Large intestine (tissue), 3 donors: ENCODE data around the gene TTC9B. TPM values are rescaled to one million over a fixed set of nuclear protein-coding genes. Genes with fewer than 3 reads are reported as not detected.
"Not testable (repeated sequence)": the region's sequence is repeated elsewhere in the genome, so short reads cannot be mapped to it uniquely, and the experiment has no call there.

Source experiments
- DNase-seq, 2 donors: peaks; one replicate each; pipeline versions ENCODE4 v3.0.0 to v3.0.0-alpha.2; 2013
- H3K27ac ChIP-seq: one replicate; pipeline ENCODE4 v1.5.1; 2013; ENCODE audit warnings: low read length
- H3K27me3 ChIP-seq: 2 replicates; pipeline ENCODE4 v1.6.1; 2013; ENCODE audit warnings: low read length; ENCODE audit not compliant: control insufficient read depth, insufficient read depth
- H3K36me3 ChIP-seq: 2 replicates; pipeline ENCODE4 v1.6.1; 2013; ENCODE audit warnings: low read length; ENCODE audit not compliant: control insufficient read depth, insufficient read depth
- H3K4me1 ChIP-seq: one replicate; pipeline ENCODE4 v1.6.1; 2013; ENCODE audit warnings: low read length; ENCODE audit not compliant: control insufficient read depth, insufficient read depth
- H3K4me3 ChIP-seq: one replicate; pipeline ENCODE4 v1.5.1; 2013; ENCODE audit warnings: low read length
- H3K9me3 ChIP-seq: one replicate; pipeline ENCODE4 v1.6.1; 2013; ENCODE audit warnings: mild to moderate bottlenecking, low read depth, low read length, moderate library complexity; ENCODE audit not compliant: control insufficient read depth
- WGBS: methylation state at CpG from one replicate; pipeline ENCODE4 v1.1.5; 2013; ENCODE audit warnings: low lambda C conversion rate; ENCODE audit not compliant: insufficient coverage; 5-methylcytosine and 5-hydroxymethylcytosine counted together
- polyA plus RNA-seq: library from polyadenylated mRNA; unstranded; fragments of 120-200 nt; gene quantifications from one replicate; pipeline ENCODE4 v1.2.1, GENCODE V29; 2013

TTC9B gene
- polyA plus RNA-seq, 1 donor = 3.1 TPM

DNA sequence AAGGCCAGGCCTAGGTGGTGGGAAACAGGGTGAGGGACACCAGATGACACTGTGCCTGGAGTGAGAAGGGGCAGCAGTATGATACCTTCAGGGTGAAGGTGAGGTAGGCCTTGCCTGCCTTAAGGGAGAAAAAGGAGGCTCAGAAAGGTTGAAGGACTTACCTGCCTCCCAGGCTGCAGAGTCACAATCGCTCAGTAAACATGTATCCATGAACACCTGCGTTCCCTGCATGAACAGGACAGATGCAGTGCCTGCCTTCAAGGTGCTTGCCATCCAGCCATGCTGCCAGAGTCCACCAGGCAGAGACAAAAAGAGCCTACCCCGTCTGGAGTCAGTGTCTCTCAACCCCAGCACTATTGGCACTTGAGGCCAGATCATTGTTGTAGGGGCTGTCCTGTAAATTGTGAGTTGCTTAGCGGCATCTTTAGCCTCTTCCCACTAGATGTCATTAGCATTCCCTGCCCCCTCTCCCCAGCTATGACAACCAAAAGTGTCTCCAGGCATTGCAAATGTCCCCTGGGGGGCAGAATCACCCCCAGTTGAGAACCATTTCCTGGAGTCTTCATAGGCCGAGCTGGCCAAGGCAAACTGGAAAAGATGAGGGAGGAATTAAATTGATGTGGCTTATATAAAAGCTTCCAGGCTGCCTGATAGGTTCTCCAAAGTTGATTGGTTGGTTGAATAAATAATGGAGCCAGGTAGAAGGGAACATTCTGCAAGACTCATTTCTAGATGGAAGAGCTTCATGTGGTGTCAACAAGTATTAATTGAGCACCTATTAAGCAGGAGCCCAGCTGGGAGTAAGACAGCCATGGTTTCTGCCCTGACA, 25.2 kb downstream of the TTC9B start:
- Histone ChIP-seq H3K4me1 (peaks cover 5% of the 10 kb centered on the region), H3K4me3 (no peak overlapping the region), H3K9me3 (no peaks in the 10 kb centered on the region), H3K27me3 (no peaks in the 10 kb centered on the region), H3K27ac (no peak overlapping the region), H3K36me3 (no peaks in the 10 kb centered on the region)
- WGBS = no CpG with 5 or more reads among the region's 5 CpGs
- no peak for DNase-seq

DNA sequence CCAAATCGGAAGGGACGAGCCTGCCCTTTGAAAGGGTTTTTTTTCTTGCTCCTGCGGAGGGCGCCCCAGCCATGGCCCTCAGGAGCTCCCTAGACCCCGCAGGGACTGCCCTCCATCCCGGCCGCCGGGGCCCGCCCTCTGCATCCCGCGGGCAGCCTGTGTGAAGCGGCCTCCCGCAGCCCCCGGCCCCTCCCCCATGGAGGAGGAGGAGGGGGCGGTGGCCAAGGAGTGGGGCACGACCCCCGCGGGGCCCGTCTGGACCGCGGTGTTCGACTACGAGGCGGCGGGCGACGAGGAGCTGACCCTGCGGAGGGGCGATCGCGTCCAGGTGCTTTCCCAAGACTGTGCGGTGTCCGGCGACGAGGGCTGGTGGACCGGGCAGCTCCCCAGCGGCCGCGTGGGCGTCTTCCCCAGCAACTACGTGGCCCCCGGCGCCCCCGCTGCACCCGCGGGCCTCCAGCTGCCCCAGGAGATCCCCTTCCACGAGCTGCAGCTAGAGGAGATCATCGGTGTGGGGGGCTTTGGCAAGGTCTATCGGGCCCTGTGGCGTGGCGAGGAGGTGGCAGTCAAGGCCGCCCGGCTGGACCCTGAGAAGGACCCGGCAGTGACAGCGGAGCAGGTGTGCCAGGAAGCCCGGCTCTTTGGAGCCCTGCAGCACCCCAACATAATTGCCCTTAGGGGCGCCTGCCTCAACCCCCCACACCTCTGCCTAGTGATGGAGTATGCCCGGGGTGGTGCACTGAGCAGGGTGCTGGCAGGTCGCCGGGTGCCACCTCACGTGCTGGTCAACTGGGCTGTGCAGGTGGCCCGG, 26.1 kb downstream of the TTC9B start:
- peak; percentile 23 to 33 for DNase-seq
- WGBS = no CpG with 5 or more reads among the region's 62 CpGs
- no peak overlapping the region for H3K27ac ChIP-seq
- no peaks in the 10 kb centered on the region for H3K27me3 ChIP-seq
- peak overlapping the region; percentile 49 for H3K4me3 ChIP-seq
- H3K4me1 ChIP-seq = peaks cover 5% of the 10 kb centered on the region
- H3K36me3 ChIP-seq = no peaks in the 10 kb centered on the region
- H3K9me3 ChIP-seq = no peaks in the 10 kb centered on the region

GRCh38 chr19:40190891-40191835, 27.0 kb downstream of the TTC9B start, which contains the start of gene MAP3K10:
Gene MAP3K10 (plus strand): TSS chr19:40191426. CDS start chr19:40192032, 606 bp downstream.
- DNase-seq = peak; percentile 63 to 77
- Histone ChIP-seq H3K27me3 (no peaks in the 10 kb centered on the region), H3K4me3 (peak within 1 kb of the TSS; percentile 98), H3K27ac (peak within 1 kb of the TSS; percentile 87), H3K9me3 (no peaks in the 10 kb centered on the region), H3K4me1 (peaks cover 5% of the 10 kb centered on the region), H3K36me3 (no peaks in the 10 kb centered on the region)
- no CpG with 5 or more reads among the region's 116 CpGs for whole genome bisulfite sequencing

DNA sequence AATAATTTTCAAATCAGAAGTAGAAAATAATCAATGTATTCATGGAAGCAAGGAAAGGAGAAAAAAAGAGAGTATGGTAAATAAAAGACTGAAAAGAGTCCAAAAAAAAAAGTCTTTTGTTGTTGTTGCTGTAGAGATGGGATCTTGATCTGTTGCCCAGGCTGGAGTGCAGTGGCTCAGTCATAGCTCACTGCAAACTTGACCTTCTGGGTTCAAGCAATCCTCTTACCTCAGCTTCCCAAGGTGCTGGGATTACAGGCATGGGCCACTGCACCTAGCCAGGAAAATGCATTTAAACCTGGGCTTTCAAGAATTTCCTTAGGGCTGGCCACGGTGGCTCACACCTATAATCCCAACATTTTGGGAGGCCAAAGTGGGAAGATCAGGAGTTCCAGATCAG, 33.9 kb downstream of the TTC9B start:
- H3K27ac ChIP-seq = no peak overlapping the region
- peaks cover 2% of the 10 kb centered on the region for H3K27me3 ChIP-seq
- no peaks in the 10 kb centered on the region for H3K36me3 ChIP-seq
- no peak for DNase-seq
- H3K9me3 ChIP-seq = no peaks in the 10 kb centered on the region
- H3K4me3 ChIP-seq = no peak overlapping the region
- H3K4me1 ChIP-seq = no peaks in the 10 kb centered on the region
- WGBS = no CpG with 5 or more reads among the region's 1 CpG

DNA sequence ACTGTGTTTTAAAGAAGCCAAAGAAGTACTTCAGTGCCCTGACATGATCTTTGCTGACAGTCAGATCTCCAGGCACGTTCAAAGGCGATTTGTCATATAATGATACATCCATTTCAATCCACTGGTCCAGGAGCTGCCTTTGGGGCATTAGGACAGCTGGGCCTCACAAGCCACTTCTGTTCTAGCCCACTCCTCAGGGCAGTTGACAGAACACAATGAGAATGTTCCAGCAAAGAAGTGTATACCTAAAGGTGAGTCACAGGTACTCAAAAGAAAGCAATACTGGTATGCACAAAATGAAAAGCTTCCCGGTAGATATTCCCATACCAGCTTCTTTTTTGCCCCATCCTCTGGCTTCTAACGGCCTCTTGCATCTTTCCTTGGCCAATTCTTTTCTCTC, 39.4 kb downstream of the TTC9B start:
- no peak for DNase-seq
- no peak overlapping the region for H3K27ac ChIP-seq
- no peaks in the 10 kb centered on the region for H3K36me3 ChIP-seq
- H3K9me3 ChIP-seq = no peaks in the 10 kb centered on the region
- H3K27me3 ChIP-seq = peaks cover 2% of the 10 kb centered on the region
- WGBS = 83% methylated on average over 1 of the region's 4 CpGs
- H3K4me3 ChIP-seq = no peak overlapping the region
- no peaks in the 10 kb centered on the region for H3K4me1 ChIP-seq

- Histone ChIP-seq H3K9me3 (no peaks in the 10 kb centered on the region), H3K27ac (no peak overlapping the region), H3K4me1 (no peaks in the 10 kb centered on the region), H3K27me3 (peaks cover 2% of the 10 kb centered on the region), H3K36me3 (no peaks in the 10 kb centered on the region), H3K4me3 (no peak overlapping the region)
- DNase-seq = no peak
- 83% methylated on average over 2 of the region's 5 CpGs for WGBS
These were observed 40.7 kb downstream of the TTC9B start for GRCh38 chr19:40177286-40178070.

DNA sequence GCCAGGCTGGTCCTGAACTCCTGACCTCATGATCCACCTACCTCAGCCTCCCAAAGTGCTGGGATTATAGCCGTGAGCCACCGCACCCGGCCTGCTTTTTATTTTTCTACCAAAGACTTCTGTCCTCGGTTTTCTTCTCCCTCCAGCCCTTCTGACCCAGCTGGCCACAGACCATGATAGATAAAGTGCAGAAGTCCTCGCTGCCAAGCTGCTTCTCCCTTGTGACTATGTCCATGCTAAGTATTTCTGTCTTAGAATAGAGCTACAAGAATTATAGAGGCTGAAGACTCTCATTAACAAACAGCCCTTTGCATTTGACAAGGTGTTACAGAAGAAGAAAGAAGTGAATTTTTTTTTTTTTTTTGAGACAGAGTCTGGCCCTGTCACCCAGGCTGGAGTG, 42.4 kb downstream of the TTC9B start:
- peaks cover 2% of the 10 kb centered on the region for H3K27me3 ChIP-seq
- 11% methylated on average over 1 of the region's 5 CpGs for WGBS
- no peak overlapping the region for H3K4me3 ChIP-seq
- no peaks in the 10 kb centered on the region for H3K9me3 ChIP-seq
- no peaks in the 10 kb centered on the region for H3K36me3 ChIP-seq
- H3K4me1 ChIP-seq = no peaks in the 10 kb centered on the region
- DNase-seq = no peak
- no peak overlapping the region for H3K27ac ChIP-seq

GRCh38 chr19:40174092-40174491, 44.1 kb downstream of the TTC9B start:
- Histone ChIP-seq H3K27me3 (no peaks in the 10 kb centered on the region), H3K9me3 (no peaks in the 10 kb centered on the region), H3K4me3 (no peak overlapping the region), H3K27ac (no peak overlapping the region), H3K4me1 (no peaks in the 10 kb centered on the region), H3K36me3 (no peaks in the 10 kb centered on the region)
- DNase-seq = no peak
- no CpG with 5 or more reads among the region's 4 CpGs for WGBS

DNA sequence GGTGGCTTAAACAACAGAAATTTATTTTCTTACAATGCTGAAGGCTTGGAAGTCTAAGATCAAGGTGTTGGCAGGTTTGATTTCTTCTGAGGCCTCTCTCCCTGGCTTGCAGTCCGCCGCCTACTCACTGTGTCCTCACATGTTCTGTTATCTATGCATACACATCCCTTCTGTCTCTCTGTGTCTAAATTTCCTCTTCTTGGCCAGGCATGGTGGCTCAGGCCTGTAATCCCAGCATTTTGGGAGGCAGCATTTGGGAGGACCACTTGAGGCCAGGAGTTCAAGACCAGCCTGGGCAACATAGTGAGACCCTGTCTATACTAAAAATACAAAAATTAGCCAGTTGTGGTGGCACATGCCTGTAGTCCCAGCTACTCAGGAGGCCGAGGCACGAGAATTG, 46.9 kb downstream of the TTC9B start:
- DNase-seq, H3K9me3 ChIP-seq, H3K36me3 ChIP-seq, H3K4me3 ChIP-seq, H3K27me3 ChIP-seq, H3K27ac ChIP-seq, H3K4me1 ChIP-seq: not testable (repeated sequence)
- WGBS = no CpG with 5 or more reads among the region's 4 CpGs
